GM23338 (cell line): Measurements from ENCODE around the gene C3orf22.

Source experiments
- EZH2 ChIP-seq: fragments of 200-600 bp; sonication (generic); IDR thresholded peaks from one replicate; pipeline ENCODE4 v1.8.0; 2017; ENCODE audit warnings: antibody characterized with exemption, mild to moderate bottlenecking, low read depth; ENCODE audit not compliant: unreplicated experiment
- EZH2phosphoT487 ChIP-seq: fragments of 200-600 bp; sonication (generic); IDR thresholded peaks from one replicate; pipeline ENCODE4 v1.8.1; 2018; ENCODE audit warnings: antibody characterized with exemption; ENCODE audit not compliant: unreplicated experiment
- TF ChIP-seq, protein P1 (sequence below): IDR thresholded peaks from one replicate; pipeline ENCODE4 v1.6.1; 2018; ENCODE audit warnings: antibody characterized with exemption; ENCODE audit not compliant: unreplicated experiment

DNA sequence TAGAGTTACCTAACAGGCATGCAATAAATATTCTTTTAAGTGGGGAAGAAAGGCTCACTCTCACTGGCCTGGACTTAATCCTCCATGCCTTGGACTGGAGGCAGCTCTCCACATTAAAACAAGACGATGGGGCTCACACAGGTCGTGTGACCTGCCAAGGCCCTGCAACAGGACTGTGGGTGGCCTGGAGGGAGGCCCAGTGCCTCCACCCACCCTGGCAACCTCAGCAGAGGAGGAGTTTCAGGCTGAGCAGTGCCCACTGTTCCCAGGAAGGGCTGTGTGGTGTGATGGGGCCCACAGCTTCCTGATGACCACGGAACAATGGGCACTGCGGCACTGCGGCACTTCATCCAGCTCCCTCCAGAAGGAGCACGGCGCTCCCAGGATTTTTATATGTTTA lies 46.7 kb downstream of the C3orf22 start:
- TF ChIP-seq EZH2phosphoT487, result no peak
- no peak for TF ChIP-seq EZH2
- TF ChIP-seq, protein P1, sequence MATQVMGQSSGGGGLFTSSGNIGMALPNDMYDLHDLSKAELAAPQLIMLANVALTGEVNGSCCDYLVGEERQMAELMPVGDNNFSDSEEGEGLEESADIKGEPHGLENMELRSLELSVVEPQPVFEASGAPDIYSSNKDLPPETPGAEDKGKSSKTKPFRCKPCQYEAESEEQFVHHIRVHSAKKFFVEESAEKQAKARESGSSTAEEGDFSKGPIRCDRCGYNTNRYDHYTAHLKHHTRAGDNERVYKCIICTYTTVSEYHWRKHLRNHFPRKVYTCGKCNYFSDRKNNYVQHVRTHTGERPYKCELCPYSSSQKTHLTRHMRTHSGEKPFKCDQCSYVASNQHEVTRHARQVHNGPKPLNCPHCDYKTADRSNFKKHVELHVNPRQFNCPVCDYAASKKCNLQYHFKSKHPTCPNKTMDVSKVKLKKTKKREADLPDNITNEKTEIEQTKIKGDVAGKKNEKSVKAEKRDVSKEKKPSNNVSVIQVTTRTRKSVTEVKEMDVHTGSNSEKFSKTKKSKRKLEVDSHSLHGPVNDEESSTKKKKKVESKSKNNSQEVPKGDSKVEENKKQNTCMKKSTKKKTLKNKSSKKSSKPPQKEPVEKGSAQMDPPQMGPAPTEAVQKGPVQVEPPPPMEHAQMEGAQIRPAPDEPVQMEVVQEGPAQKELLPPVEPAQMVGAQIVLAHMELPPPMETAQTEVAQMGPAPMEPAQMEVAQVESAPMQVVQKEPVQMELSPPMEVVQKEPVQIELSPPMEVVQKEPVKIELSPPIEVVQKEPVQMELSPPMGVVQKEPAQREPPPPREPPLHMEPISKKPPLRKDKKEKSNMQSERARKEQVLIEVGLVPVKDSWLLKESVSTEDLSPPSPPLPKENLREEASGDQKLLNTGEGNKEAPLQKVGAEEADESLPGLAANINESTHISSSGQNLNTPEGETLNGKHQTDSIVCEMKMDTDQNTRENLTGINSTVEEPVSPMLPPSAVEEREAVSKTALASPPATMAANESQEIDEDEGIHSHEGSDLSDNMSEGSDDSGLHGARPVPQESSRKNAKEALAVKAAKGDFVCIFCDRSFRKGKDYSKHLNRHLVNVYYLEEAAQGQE, result no peak
